Endothelial cell of umbilical vein (primary cell): ENCODE data around the gene RGS12. TPM values are rescaled to one million over a fixed set of nuclear protein-coding genes. Genes with fewer than 3 reads are reported as not detected.

Experiments
- BruUV-seq: library from RNA; stranded (reverse); fragments of 400-500 nt; replicated peaks from 2 replicates; lab custom pipeline; 2021; lab: Mats Ljungman, UMichigan
- CTCF ChIA-PET: fragments of 300-600, 350-600 bp; sonication (Branson Sonifier 250); formaldehyde crosslinking; loops from one replicate; lab custom pipeline; 2021; ENCODE audit warnings: antibody characterized with exemption, inconsistent platforms; lab: Charles Lee
- POLR2A ChIA-PET: fragments of 300-600, 350-600 bp; sonication (Branson Sonifier 250); formaldehyde crosslinking; loops from one replicate; lab custom pipeline; 2021; ENCODE audit warnings: antibody characterized with exemption, inconsistent platforms; lab: Charles Lee
- DNase-seq: peaks from one replicate; pipeline ENCODE4 v3.0.0-alpha.2; 2011; ENCODE audit warnings: low read depth, low spot score
- FAIRE-seq: peaks from 2 replicates; lab custom pipeline; 2011; peaks lifted over from hg19 to GRCh38; lab: Jason Lieb, UNC
- H2AFZ ChIP-seq: 2 replicates; pipeline ENCODE4 v1.6.0; 2012; ENCODE audit warnings: low read depth, low read length, control low read depth, inconsistent platforms
- H3K27ac ChIP-seq: 2 replicates; pipeline ENCODE4 v1.5.1; 2011; ENCODE audit warnings: low read depth, mild to moderate bottlenecking, control low read depth, low read length, moderate library complexity; ENCODE audit not compliant: insufficient read depth
- H3K27me3 ChIP-seq, 2 experiments: 2 replicates each; pipeline versions ENCODE4 v1.6.0 to v1.6.1; 2011; ENCODE audit warnings: low read length in 2 of 2, mixed read lengths in 1 of 2; ENCODE audit not compliant: control insufficient read depth in 2 of 2, insufficient read depth in 2 of 2
- H3K36me3 ChIP-seq, 2 experiments: 2 replicates in 1 of 2; 3 replicates in 1 of 2; pipeline ENCODE4 v1.5.1; 2011; ENCODE audit warnings: low read length in 2 of 2, mild to moderate bottlenecking in 1 of 2, moderate library complexity in 1 of 2; ENCODE audit not compliant: control insufficient read depth in 2 of 2, insufficient read depth in 2 of 2; ENCODE audit errors: extremely low read depth in 1 of 2
- H3K4me1 ChIP-seq: 3 replicates; pipeline ENCODE4 v1.5.1; 2011; ENCODE audit warnings: mild to moderate bottlenecking, low read length; ENCODE audit not compliant: control insufficient read depth, insufficient read depth; ENCODE audit errors: extremely low read depth
- H3K4me2 ChIP-seq: 2 replicates; pipeline ENCODE4 v1.6.1; 2011; ENCODE audit warnings: low read length, control low read depth, mixed read lengths; ENCODE audit not compliant: insufficient read depth
- H3K4me3 ChIP-seq, 3 experiments: fragments of 200-600 bp in 1 of 3; sonication (generic), shearing (Covaris generic) in 1 of 3; replicated peaks in 1 of 3; 2 replicates each; pipeline ENCODE4 v1.5.1; 2011 to 2016; ENCODE audit warnings: control low read depth in 3 of 3, low read length in 3 of 3, mild to moderate bottlenecking in 2 of 3, inconsistent platforms in 1 of 3, low read depth in 1 of 3, moderate library complexity in 1 of 3; ENCODE audit not compliant: insufficient read depth in 1 of 3
- H3K79me2 ChIP-seq: 2 replicates; pipeline ENCODE4 v1.6.0; 2012; ENCODE audit warnings: low read length, inconsistent platforms; ENCODE audit not compliant: control insufficient read depth, insufficient read depth
- H3K9ac ChIP-seq: replicated peaks from 2 replicates; pipeline ENCODE3; 2011; ENCODE audit warnings: low read length, control low read depth; ENCODE audit not compliant: insufficient read depth; ENCODE audit errors: extremely low read depth
- H3K9me1 ChIP-seq: replicated peaks from 3 replicates; pipeline ENCODE4 v1.6.0; 2011; ENCODE audit warnings: mild to moderate bottlenecking, low read length; ENCODE audit not compliant: control insufficient read depth, insufficient read depth; ENCODE audit errors: extremely low read depth
- H3K9me3 ChIP-seq: replicated peaks from 2 replicates; pipeline ENCODE4 v1.5.1; 2012; ENCODE audit warnings: low read length, inconsistent platforms; ENCODE audit not compliant: control insufficient read depth, insufficient read depth
- H4K20me1 ChIP-seq: replicated peaks from 2 replicates; pipeline ENCODE3; 2011; ENCODE audit warnings: mild to moderate bottlenecking, low read length; ENCODE audit not compliant: control insufficient read depth, insufficient read depth; ENCODE audit errors: extremely low read depth
- CTCF ChIP-seq, 2 donors: IDR thresholded peaks; 1 replicate in 1 of 2; 2 replicates in 1 of 2; pipeline ENCODE4 v1.5.1; 2011; ENCODE audit warnings: low read length in 2 of 2, mild to moderate bottlenecking in 2 of 2, moderate library complexity in 2 of 2, control low read depth in 1 of 2, inconsistent platforms in 1 of 2, low read depth in 1 of 2; ENCODE audit not compliant: insufficient read depth in 1 of 2; ENCODE audit errors: extremely low read depth in 1 of 2
- EZH2 ChIP-seq: IDR thresholded peaks from 2 replicates; pipeline ENCODE4 v1.6.1; 2012; ENCODE audit warnings: borderline replicate concordance, low read depth, mild to moderate bottlenecking, moderate library complexity, low read length, inconsistent platforms; ENCODE audit not compliant: severe bottlenecking
- FOS ChIP-seq: IDR thresholded peaks from 2 replicates; pipeline ENCODE4 v1.6.1; 2011; ENCODE audit warnings: mild to moderate bottlenecking, low read length, moderate library complexity, borderline replicate concordance; ENCODE audit not compliant: insufficient read depth
- GATA2 ChIP-seq: IDR thresholded peaks from 2 replicates; pipeline ENCODE4 v1.7.0; 2011; ENCODE audit warnings: low read depth, mild to moderate bottlenecking, moderate library complexity, mixed read lengths, low read length; ENCODE audit not compliant: insufficient read length, insufficient read depth
- JUN ChIP-seq: IDR thresholded peaks from 2 replicates; pipeline ENCODE4 v1.6.1; 2011; ENCODE audit warnings: borderline replicate concordance, low read depth; ENCODE audit not compliant: insufficient read length, insufficient read depth
- MAX ChIP-seq: IDR thresholded peaks from 2 replicates; pipeline ENCODE4 v1.6.1; 2011; ENCODE audit not compliant: insufficient read depth, insufficient read length
- MYC ChIP-seq: IDR thresholded peaks from one replicate; pipeline ENCODE4 v1.6.1; 2011; ENCODE audit warnings: mild to moderate bottlenecking, low read depth, low read length
- POLR2A ChIP-seq: IDR thresholded peaks from 2 replicates; pipeline ENCODE4 v1.6.1; 2012; ENCODE audit warnings: low read depth, mild to moderate bottlenecking, control low read depth, low read length
- POLR2AphosphoS5 ChIP-seq: IDR thresholded peaks from 2 replicates; pipeline ENCODE4 v1.6.1; 2012; ENCODE audit warnings: low read depth, mild to moderate bottlenecking, control low read depth, low read length, moderate library complexity; ENCODE audit not compliant: insufficient read depth
- dilution Hi-C: fragments of 300-500 bp; cut with MboI; formaldehyde crosslinking; loops from one replicate; pipeline ENCODE4 v1.15.0; 2019; ENCODE audit warnings: low sequenced_read_pairs; ENCODE audit not compliant: extremely low pct_ligation_motif_present
- intact Hi-C: fragments of 100-400 bp; cut with micrococcal nuclease; formaldehyde crosslinking; loops from one replicate; pipeline ENCODE4 v1.10.0; 2022
- polyA plus RNA-seq, 4 experiments: library from polyadenylated mRNA; depleted of rRNA in 3 of 4; stranded (reverse) in 3 of 4; unstranded in 1 of 4; fragments of >200 nt; gene quantifications; 2 replicates each; pipeline versions ENCODE4 v1.2.1 to v1.2.3, GENCODE V29; 2011 to 2012; ENCODE audit warnings: missing spikeins in 1 of 4
- total RNA-seq: library from RNA; stranded (reverse); gene quantifications from 2 replicates; pipeline ENCODE4 v1.2.3, GENCODE V29; 2021

RGS12 gene
- total and polyA plus RNA-seq, 2 donors (not counting 3 experiments of a cell fraction or from before 2014, with no cell fraction given) = 65.2 to 75.4 TPM

GRCh38 chr4:3340700-3341083 lies 47.9 kb downstream of the RGS12 start:
- Histone ChIP-seq H4K20me1 (no peaks in the 10 kb centered on the region), H3K27me3 (no peaks in the 10 kb centered on the region), H2AFZ (no peak overlapping the region), H3K4me1 (peaks cover 22% of the 10 kb centered on the region), H3K27ac (no peak overlapping the region), H3K9me1 (no peaks in the 10 kb centered on the region), H3K4me2 (no peak overlapping the region), H3K9ac (no peak overlapping the region), H3K36me3 (peaks cover 0 to 6% of the 10 kb centered on the region in 2 experiments), H3K79me2 (peaks cover 29% of the 10 kb centered on the region), H3K4me3 (no peak overlapping the region), H3K9me3 (no peaks in the 10 kb centered on the region)
- no peak for FAIRE-seq
- BruUV-seq = no TSS peak
- dilution Hi-C loops = no loop called here
- intact Hi-C loops = no loop called here
- CTCF ChIA-PET = no interaction called here
- DNase-seq = no peak
- TF ChIP-seq FOS = no peak
- no peak for TF ChIP-seq JUN
- TF ChIP-seq MAX = no peak
- no peak for TF ChIP-seq POLR2AphosphoS5
- no peak for TF ChIP-seq POLR2A
- TF ChIP-seq GATA2 = no peak
- no peak for TF ChIP-seq EZH2
- no peak for TF ChIP-seq MYC
- TF ChIP-seq CTCF (IDR thresholded peaks at IDR 0.05; ENCODE audit: extremely low read depth in 1 of 2, insufficient read depth in 1 of 2, low read depth in 1 of 2, low read length in 2 of 2) = no peak
- POLR2A ChIA-PET = no interaction called here
